Breast epithelium (tissue), 4 donors: ENCODE data around the gene DHH. TPM values are rescaled to one million over a fixed set of nuclear protein-coding genes. Genes with fewer than 3 reads are reported as not detected.

Experiments
- DNase-seq, 2 donors: peaks; one replicate each; pipeline ENCODE4 v3.0.0-alpha.2; 2019; ENCODE audit warnings: low spot score in 2 of 2
- H3K27ac ChIP-seq, 2 donors: fragments of 200-600 bp; sonication (generic) in 1 of 2; one replicate each; pipeline ENCODE4 v1.5.1; 2016 to 2019; ENCODE audit warnings: mild to moderate bottlenecking in 1 of 2
- H3K27me3 ChIP-seq, 2 donors: fragments of 200-600 bp; sonication (generic) in 1 of 2; one replicate each; pipeline versions ENCODE4 v1.5.1 to v1.6.0; 2017 to 2019; ENCODE audit warnings: control low read depth in 1 of 2, mild to moderate bottlenecking in 1 of 2
- H3K36me3 ChIP-seq: fragments of 200-600 bp; one replicate; pipeline ENCODE4 v1.5.1; 2019
- H3K4me1 ChIP-seq, 2 donors: fragments of 200-600 bp; sonication (generic); one replicate each; pipeline ENCODE4 v1.5.1; 2016 to 2019; ENCODE audit warnings: control low read depth in 1 of 2
- H3K4me3 ChIP-seq, 3 donors: fragments of 200-600 bp; sonication (generic); 1 replicate in 2 of 3; 2 replicates in 1 of 3; pipeline ENCODE4 v1.5.1; 2016 to 2019; ENCODE audit warnings: mild to moderate bottlenecking in 3 of 3, moderate library complexity in 2 of 3
- H3K9me3 ChIP-seq, 2 donors: fragments of 200-600 bp; sonication (generic) in 1 of 2; one replicate each; pipeline ENCODE4 v1.5.1; 2016 to 2019; ENCODE audit warnings: control low read depth in 1 of 2
- POLR2A ChIP-seq: fragments of 450-650 bp; IDR thresholded peaks from one replicate; pipeline ENCODE4 v1.6.1; 2016; ENCODE audit warnings: antibody characterized with exemption, mild to moderate bottlenecking, moderate library complexity
- POLR2AphosphoS5 ChIP-seq, 3 donors: sonication (generic); formaldehyde crosslinking; IDR thresholded peaks; one replicate each; pipeline ENCODE4 v1.6.1; 2017; ENCODE audit warnings: antibody characterized with exemption in 3 of 3
- intact Hi-C: fragments of 100-400 bp; cut with DNase I; formaldehyde crosslinking; loops from one replicate; pipeline ENCODE4 v1.15.1; 2023; ENCODE audit warnings: low total_unique reads
- total RNA-seq, 3 donors: library from RNA; depleted of rRNA; stranded (reverse); fragments of >200 nt; gene quantifications; one replicate each; pipeline ENCODE4 v1.1.0, GENCODE V29; 2016
- TF ChIP-seq, protein P1 (sequence below), 3 donors: fragments of 450-650 bp; IDR thresholded peaks; one replicate each; pipeline ENCODE4 v1.5.1; 2016 to 2017; ENCODE audit warnings: antibody characterized with exemption in 3 of 3, mild to moderate bottlenecking in 3 of 3, moderate library complexity in 3 of 3

The DHH gene
- total RNA-seq, 3 donors from 2014 or later = 0.29 to 1.6 (median 1.4) TPM

DNA sequence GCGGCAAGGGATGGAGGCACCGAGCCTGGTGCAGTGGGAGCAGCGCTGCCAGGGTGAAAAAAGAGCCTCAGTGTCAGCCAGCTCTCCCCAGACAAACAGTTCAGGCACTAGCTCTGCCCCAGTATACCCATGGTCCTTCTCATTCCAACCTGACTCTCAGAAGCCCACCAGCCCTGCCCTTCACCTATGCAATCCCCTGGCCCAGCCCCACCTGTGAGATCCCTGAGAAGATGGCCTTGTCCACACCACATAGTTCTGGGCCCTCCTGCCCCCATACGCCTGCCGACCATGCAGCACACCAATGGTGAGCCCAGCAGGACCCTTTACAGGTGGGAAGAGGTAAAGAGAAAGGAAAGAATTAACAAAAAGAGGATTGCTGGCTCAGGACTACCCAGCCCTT, 40.5 kb downstream of the DHH start:
- Histone ChIP-seq H3K9me3 (no peaks in the 10 kb centered on the region), H3K4me3 (no peak overlapping the region), H3K36me3 (peaks cover 16% of the 10 kb centered on the region), H3K27me3 (no peaks in the 10 kb centered on the region), H3K4me1 (peaks cover 10 to 32% of the 10 kb centered on the region in 2 donors), H3K27ac (no peak overlapping the region)
- intact Hi-C loops = no loop called here
- no peak for DNase-seq
- no peak for TF ChIP-seq POLR2AphosphoS5 (IDR thresholded peaks at IDR 0.05)
- TF ChIP-seq POLR2A = no peak
- TF ChIP-seq, protein P1, sequence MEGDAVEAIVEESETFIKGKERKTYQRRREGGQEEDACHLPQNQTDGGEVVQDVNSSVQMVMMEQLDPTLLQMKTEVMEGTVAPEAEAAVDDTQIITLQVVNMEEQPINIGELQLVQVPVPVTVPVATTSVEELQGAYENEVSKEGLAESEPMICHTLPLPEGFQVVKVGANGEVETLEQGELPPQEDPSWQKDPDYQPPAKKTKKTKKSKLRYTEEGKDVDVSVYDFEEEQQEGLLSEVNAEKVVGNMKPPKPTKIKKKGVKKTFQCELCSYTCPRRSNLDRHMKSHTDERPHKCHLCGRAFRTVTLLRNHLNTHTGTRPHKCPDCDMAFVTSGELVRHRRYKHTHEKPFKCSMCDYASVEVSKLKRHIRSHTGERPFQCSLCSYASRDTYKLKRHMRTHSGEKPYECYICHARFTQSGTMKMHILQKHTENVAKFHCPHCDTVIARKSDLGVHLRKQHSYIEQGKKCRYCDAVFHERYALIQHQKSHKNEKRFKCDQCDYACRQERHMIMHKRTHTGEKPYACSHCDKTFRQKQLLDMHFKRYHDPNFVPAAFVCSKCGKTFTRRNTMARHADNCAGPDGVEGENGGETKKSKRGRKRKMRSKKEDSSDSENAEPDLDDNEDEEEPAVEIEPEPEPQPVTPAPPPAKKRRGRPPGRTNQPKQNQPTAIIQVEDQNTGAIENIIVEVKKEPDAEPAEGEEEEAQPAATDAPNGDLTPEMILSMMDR (IDR thresholded peaks at IDR 0.05) = no peak

DNA sequence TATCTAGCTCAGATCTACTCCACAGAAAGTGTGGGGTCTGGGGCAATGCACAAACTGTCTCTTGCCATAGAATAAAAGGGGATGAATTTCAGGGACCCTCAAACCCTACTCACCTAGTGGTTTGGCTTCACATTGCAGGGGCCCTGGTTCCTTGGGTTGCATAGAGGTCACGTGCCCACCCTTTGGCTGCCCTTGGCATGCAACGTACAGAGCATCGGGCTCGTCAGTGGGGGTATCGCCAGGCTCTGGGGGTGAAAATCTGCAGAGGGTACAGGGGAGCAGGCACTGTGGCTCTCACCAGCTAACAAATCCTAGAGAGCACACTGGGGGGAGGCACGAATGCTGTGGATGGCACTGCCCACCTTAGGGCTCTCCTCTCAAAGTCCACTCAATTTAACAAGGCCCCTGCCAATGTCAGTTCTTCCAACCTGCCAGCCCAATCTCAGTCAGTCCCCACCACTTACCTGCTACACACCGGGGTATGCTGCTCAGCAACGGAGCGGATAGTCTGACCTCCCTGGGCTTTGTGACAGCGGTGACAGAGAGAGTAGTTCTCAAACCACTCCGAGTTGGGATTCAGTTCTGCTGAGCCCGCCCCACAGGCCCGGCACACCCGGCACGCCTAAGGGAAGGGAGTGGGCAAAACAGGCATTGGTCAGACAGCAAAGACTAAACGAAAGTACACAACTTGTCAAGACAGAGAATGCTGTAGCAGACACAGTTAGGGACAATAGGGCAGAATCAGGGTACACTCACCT, 42.0 kb downstream of the DHH start:
- Histone ChIP-seq H3K4me1 (peaks cover 7 to 24% of the 10 kb centered on the region in 2 donors), H3K27me3 (no peaks in the 10 kb centered on the region), H3K27ac (no peak overlapping the region), H3K36me3 (peaks cover 19% of the 10 kb centered on the region), H3K9me3 (no peaks in the 10 kb centered on the region), H3K4me3 (no peak overlapping the region)
- TF ChIP-seq, protein P1 (IDR thresholded peaks at IDR 0.05) = no peak
- TF ChIP-seq POLR2AphosphoS5 (IDR thresholded peaks at IDR 0.05) (no peak), POLR2A (no peak)
- intact Hi-C loops = no loop called here
- no peak for DNase-seq

DNA sequence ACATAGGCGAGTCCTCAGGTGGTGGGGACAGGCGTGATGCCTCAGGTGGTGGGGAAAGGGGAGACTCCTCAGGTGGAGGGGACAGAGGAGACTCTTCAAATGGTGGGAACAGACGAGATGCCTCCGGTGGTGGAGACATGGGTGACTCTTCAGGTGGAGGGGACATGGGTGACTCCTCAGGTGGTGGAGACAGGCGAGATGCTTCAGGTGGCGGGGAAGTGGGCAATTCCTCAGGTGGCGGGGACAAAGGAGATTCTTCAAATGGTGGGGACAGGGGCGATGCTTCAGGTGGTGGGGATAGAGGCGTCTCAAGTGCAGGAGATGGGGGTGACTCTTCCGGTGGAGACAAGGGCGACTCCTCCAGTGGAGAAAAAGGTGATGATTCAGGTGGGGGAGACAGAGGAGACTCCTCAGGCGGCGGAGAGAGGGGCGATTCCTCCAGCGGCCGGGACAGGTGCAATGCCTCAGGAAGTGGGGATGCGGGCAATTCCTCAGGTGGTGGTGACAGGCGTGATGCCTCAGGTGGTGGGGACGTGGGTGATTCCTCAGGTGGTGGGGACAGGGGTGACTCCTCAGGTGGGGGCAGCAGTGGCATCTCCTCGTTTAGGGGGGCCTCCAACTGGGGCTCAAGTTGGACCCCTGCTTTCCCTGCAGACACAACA, 42.7 kb downstream of the DHH start:
- Histone ChIP-seq H3K27me3 (no peaks in the 10 kb centered on the region), H3K36me3 (peaks cover 19% of the 10 kb centered on the region), H3K4me3 (no peak overlapping the region), H3K4me1 (peaks cover 2 to 17% of the 10 kb centered on the region in 2 donors), H3K9me3 (no peaks in the 10 kb centered on the region), H3K27ac (no peak overlapping the region)
- TF ChIP-seq, protein P1 (IDR thresholded peaks at IDR 0.05) = no peak
- intact Hi-C loops = no loop called here
- no peak for DNase-seq

DNA sequence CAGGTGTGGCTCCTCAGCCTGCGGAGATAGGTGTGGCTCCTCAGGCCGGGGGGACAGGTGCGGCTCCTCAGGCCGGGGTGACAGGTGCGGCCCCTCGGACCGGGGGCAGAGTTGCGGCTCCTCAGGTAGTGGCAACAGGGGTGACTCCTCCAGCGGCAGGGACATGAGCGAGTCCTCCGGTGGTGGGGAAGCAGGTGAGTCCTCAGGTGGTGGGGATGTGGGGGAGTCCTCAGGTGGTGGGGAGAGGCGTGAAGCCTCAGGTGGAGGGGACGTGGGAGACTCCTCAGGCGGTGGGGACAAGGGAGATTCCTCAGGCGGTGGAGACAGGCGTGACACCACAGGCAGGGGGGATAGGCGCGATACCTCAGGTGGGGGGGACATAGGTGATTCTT, 43.2 kb downstream of the DHH start:
- TF ChIP-seq POLR2A (no peak), POLR2AphosphoS5 (IDR thresholded peaks at IDR 0.05) (no peak)
- TF ChIP-seq, protein P1 (IDR thresholded peaks at IDR 0.05) = no peak
- peaks cover 0 to 13% of the 10 kb centered on the region in 2 donors for H3K4me1 ChIP-seq
- intact Hi-C loops = no loop called here
- H3K36me3 ChIP-seq = peaks cover 21% of the 10 kb centered on the region
- H3K27me3 ChIP-seq = no peaks in the 10 kb centered on the region
- no peak overlapping the region for H3K4me3 ChIP-seq
- no peak for DNase-seq
- no peaks in the 10 kb centered on the region for H3K9me3 ChIP-seq
- no peak overlapping the region for H3K27ac ChIP-seq
